ENCODE data around the gene DNAH17. TPM values are rescaled to one million over a fixed set of nuclear protein-coding genes. Genes with fewer than 3 reads are reported as not detected.

The DNAH17 gene
- total RNA-seq, 1 experiment from 2014 or later = 0.23 TPM

DNA sequence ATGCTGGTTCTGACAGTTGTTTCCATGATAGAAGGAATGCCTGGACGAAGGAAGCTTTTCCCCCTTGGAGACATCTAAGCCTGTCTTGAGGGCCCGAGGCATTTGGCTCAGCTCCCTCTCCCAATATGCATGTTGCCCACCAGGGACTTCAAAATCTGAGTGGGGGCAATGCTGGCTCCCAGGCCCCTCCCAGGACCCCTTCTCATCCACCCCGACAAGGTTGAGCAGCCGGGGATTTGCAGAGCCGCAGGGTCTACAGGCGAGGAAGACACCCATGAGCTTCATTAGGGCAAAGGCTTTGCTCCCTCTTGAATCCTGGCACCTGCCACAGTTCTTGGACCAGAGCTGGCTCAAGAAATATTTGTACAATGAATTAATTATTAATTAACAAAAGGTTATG is 25.1 kb upstream of the DNAH17 start:
- TF ChIP-seq, protein P1, sequence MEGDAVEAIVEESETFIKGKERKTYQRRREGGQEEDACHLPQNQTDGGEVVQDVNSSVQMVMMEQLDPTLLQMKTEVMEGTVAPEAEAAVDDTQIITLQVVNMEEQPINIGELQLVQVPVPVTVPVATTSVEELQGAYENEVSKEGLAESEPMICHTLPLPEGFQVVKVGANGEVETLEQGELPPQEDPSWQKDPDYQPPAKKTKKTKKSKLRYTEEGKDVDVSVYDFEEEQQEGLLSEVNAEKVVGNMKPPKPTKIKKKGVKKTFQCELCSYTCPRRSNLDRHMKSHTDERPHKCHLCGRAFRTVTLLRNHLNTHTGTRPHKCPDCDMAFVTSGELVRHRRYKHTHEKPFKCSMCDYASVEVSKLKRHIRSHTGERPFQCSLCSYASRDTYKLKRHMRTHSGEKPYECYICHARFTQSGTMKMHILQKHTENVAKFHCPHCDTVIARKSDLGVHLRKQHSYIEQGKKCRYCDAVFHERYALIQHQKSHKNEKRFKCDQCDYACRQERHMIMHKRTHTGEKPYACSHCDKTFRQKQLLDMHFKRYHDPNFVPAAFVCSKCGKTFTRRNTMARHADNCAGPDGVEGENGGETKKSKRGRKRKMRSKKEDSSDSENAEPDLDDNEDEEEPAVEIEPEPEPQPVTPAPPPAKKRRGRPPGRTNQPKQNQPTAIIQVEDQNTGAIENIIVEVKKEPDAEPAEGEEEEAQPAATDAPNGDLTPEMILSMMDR (IDR thresholded peaks at IDR 0.05; ENCODE audit: insufficient read depth in 1 of 2, low read depth in 1 of 2, low read length in 1 of 2, severe bottlenecking in 1 of 2, unreplicated experiment in 1 of 2) = no peak
- POLR2A ChIA-PET = no interaction called here

DNA sequence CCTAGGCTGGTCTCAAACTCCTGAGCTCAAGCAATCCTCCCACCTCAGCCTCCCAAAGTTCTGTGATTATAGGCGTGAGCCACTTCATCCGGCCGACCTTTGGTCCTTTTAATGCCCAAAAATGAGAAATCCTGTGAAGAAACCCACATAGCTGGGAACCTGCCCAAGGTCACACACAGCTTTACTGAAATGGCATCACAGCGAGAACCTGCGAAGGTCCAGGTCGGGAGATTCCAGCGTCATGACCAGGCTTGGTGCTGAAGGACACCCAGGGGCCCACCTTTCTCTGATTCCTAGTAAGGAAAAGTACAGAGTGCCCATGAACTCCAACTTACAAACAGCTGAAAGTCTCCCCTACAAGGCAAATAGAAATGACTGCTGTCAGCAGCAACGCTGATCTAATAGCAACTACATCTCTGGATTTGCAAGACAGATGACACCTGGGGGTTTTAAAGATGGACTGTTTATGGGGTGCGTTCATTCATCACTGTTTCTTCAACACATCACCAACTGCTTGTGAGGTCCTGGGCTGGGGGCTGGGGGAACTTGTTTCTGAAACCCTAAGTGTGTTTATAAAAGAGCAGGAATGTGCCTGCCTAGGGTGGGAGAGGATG is 24.5 kb upstream of the DNAH17 start:
- intact Hi-C loops (cut with micrococcal nuclease; ENCODE audit: unreplicated experiment) = no loop called here
- Histone ChIP-seq H3K4me3 (ENCODE audit: low read depth, low read length) (no peak overlapping the region), H3K27me3 (replicated peaks; ENCODE audit: control insufficient read depth, insufficient read depth, low read length) (no peaks in the 10 kb centered on the region), H3K9me3 (no peaks in the 10 kb centered on the region), H3K36me3 (ENCODE audit: control insufficient read depth, insufficient read depth, low read length) (no peaks in the 10 kb centered on the region), H3K4me1 (no peaks in the 10 kb centered on the region)
- TF ChIP-seq, protein P1 (IDR thresholded peaks at IDR 0.05; ENCODE audit: insufficient read depth in 1 of 2, low read depth in 1 of 2, low read length in 1 of 2, severe bottlenecking in 1 of 2, unreplicated experiment in 1 of 2) = no peak
- peaks cover 7% of the 10 kb centered on the region for H3K4me1 Mint-ChIP-seq (ENCODE audit: low read depth, unreplicated experiment)
- no peak overlapping the region for H3K27ac Mint-ChIP-seq (ENCODE audit: unreplicated experiment)
- BruUV-seq (replicated peaks) = no TSS peak
- H3K36me3 Mint-ChIP-seq (ENCODE audit: insufficient read depth, unreplicated experiment) = no peaks in the 10 kb centered on the region
- CTCF ChIA-PET = interaction anchor here (0.6 to 0.7 kb wide), 2 partner anchors 105 to 125 kb away, joined by 3 read pairs; no protein-coding TSS in a partner anchor
- no peaks in the 10 kb centered on the region for H3K27me3 Mint-ChIP-seq (ENCODE audit: insufficient read depth, unreplicated experiment)
- no peaks in the 10 kb centered on the region for H3K9me3 Mint-ChIP-seq (ENCODE audit: unreplicated experiment)
- POLR2A ChIA-PET = no interaction called here
- H3K4me3 Mint-ChIP-seq (ENCODE audit: unreplicated experiment) = no peak overlapping the region
- DNase-seq = no peak

More for the DNA sequence above, 25.1 kb upstream of the DNAH17 start:
- Histone ChIP-seq H3K9me3 (no peaks in the 10 kb centered on the region), H3K27me3 (replicated peaks; ENCODE audit: control insufficient read depth, insufficient read depth, low read length) (no peaks in the 10 kb centered on the region), H3K36me3 (ENCODE audit: control insufficient read depth, insufficient read depth, low read length) (no peaks in the 10 kb centered on the region), H3K4me3 (ENCODE audit: low read depth, low read length) (no peak overlapping the region), H3K4me1 (no peaks in the 10 kb centered on the region)
- Mint-ChIP-seq H3K4me1 (ENCODE audit: low read depth, unreplicated experiment) (peaks cover 7% of the 10 kb centered on the region), H3K27me3 (ENCODE audit: insufficient read depth, unreplicated experiment) (no peaks in the 10 kb centered on the region), H3K27ac (ENCODE audit: unreplicated experiment) (no peak overlapping the region), H3K9me3 (ENCODE audit: unreplicated experiment) (no peaks in the 10 kb centered on the region), H3K4me3 (ENCODE audit: unreplicated experiment) (no peak overlapping the region), H3K36me3 (ENCODE audit: insufficient read depth, unreplicated experiment) (no peaks in the 10 kb centered on the region)
- no peak for DNase-seq
- intact Hi-C loops (cut with micrococcal nuclease; ENCODE audit: unreplicated experiment) = no loop called here
- no TSS peak for BruUV-seq (replicated peaks)
- CTCF ChIA-PET = no interaction called here

- H3K27me3 ChIP-seq (replicated peaks; ENCODE audit: control insufficient read depth, insufficient read depth, low read length) = no peaks in the 10 kb centered on the region
- Mint-ChIP-seq H3K4me1 (ENCODE audit: low read depth, unreplicated experiment) (peaks cover 7% of the 10 kb centered on the region), H3K27ac (ENCODE audit: unreplicated experiment) (no peak overlapping the region), H3K36me3 (ENCODE audit: insufficient read depth, unreplicated experiment) (no peaks in the 10 kb centered on the region), H3K4me3 (ENCODE audit: unreplicated experiment) (no peak overlapping the region), H3K27me3 (ENCODE audit: insufficient read depth, unreplicated experiment) (no peaks in the 10 kb centered on the region), H3K9me3 (ENCODE audit: unreplicated experiment) (no peaks in the 10 kb centered on the region)
- DNase-seq = no peak
- CTCF ChIA-PET = no interaction called here
- no peaks in the 10 kb centered on the region for H3K36me3 ChIP-seq (ENCODE audit: control insufficient read depth, insufficient read depth, low read length)
- no peaks in the 10 kb centered on the region for H3K4me1 ChIP-seq
- TF ChIP-seq, protein P1 (IDR thresholded peaks at IDR 0.05; ENCODE audit: insufficient read depth in 1 of 2, low read depth in 1 of 2, low read length in 1 of 2, severe bottlenecking in 1 of 2, unreplicated experiment in 1 of 2) = no peak
- POLR2A ChIA-PET = no interaction called here
- intact Hi-C loops (cut with micrococcal nuclease; ENCODE audit: unreplicated experiment) = no loop called here
- no peaks in the 10 kb centered on the region for H3K9me3 ChIP-seq
- no TSS peak for BruUV-seq (replicated peaks)
- no peak overlapping the region for H3K4me3 ChIP-seq (ENCODE audit: low read depth, low read length)
Observed at GRCh38 chr17:78600181-78600721, 23.1 kb upstream of the DNAH17 start.
